Measurements from ENCODE around the gene CLEC3A. TPM values are rescaled to one million over a fixed set of nuclear protein-coding genes. Genes with fewer than 3 reads are reported as not detected.

CLEC3A gene
- total RNA-seq, 4 donors from 2014 or later = not detected

DNA sequence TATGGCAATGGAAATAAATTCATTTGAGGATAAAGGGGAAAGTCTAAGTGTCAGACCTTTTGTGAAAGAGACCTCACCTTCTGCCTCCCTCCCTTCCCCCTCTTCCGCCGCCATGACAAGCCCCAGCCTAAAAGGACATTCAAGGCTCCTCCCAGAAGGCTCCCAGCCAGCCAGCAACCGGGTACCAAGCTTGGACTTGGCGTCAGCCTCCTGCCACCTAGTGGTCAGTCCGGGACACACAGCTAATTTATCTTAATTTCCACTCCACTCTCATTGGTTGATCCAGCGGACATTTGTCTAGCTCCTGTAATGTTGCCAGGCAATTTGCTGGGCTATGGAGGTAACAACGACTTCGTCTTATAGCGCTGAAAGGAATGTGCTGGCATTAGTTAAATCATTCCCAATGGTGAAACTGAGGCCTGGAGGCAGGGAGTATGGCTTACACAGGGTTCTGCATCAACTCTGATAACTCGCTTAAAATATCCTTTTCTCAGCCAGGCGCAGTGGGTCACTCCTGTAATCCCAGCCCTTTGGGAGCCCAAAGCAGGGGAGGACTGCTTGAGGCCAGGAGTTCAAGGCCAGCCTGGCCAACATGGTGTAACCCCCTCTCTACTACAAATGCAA is 19.3 kb upstream of the CLEC3A start:
- TF ChIP-seq, protein P1, sequence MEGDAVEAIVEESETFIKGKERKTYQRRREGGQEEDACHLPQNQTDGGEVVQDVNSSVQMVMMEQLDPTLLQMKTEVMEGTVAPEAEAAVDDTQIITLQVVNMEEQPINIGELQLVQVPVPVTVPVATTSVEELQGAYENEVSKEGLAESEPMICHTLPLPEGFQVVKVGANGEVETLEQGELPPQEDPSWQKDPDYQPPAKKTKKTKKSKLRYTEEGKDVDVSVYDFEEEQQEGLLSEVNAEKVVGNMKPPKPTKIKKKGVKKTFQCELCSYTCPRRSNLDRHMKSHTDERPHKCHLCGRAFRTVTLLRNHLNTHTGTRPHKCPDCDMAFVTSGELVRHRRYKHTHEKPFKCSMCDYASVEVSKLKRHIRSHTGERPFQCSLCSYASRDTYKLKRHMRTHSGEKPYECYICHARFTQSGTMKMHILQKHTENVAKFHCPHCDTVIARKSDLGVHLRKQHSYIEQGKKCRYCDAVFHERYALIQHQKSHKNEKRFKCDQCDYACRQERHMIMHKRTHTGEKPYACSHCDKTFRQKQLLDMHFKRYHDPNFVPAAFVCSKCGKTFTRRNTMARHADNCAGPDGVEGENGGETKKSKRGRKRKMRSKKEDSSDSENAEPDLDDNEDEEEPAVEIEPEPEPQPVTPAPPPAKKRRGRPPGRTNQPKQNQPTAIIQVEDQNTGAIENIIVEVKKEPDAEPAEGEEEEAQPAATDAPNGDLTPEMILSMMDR (IDR thresholded peaks at IDR 0.05; ENCODE audit: low read depth) = no peak

GRCh38 chr16:78004517-78004916 is 17.8 kb upstream of the CLEC3A start:
- TF ChIP-seq, protein P1 (IDR thresholded peaks at IDR 0.05; ENCODE audit: low read depth) = no peak

DNA sequence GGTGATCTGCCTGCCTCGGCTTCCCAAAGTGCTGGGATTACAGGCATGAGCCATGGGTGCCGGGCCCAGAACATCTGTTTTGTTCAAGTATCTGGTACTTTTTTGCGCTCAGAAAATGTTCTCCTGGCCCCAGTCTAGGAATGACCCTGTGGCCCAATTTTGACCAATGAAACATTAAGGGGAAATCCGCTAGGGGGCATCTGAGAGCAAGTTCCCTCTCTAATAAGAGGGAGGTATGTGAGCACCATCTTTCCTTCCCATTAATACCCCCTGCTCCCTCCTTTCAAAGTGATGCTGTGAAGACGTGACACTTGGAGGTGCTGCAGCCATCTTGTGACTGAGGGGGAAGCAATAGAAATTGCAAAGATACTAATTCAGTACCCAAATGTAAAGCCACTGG is 16.5 kb upstream of the CLEC3A start:
- TF ChIP-seq, protein P1 (IDR thresholded peaks at IDR 0.05; ENCODE audit: low read depth) = no peak

GRCh38 chr16:78007121-78007520 is 15.2 kb upstream of the CLEC3A start:
- TF ChIP-seq, protein P1 (IDR thresholded peaks at IDR 0.05; ENCODE audit: low read depth) = no peak

- TF ChIP-seq, protein P1 (IDR thresholded peaks at IDR 0.05; ENCODE audit: low read depth) = no peak
Measured at GRCh38 chr16:78024159-78024558, 1.8 kb downstream of the CLEC3A start.

DNA sequence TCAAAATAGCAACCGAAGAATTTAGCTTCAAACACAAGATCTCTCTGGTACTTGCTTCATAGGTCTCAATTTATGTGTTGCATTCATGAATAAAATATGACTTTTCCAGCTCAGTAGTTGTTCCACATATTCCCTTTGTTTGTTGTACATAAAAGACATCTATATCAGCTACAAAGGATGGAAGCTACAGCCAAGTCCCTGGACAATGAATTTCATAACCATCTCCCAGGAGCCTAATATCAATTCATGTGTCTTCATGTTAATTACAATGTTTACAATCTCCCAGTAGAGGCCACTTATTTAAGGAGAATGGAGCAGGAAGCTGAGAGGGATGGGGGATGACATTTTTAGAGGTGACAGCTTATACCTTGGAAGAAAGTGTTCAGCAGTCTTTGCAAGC is 3.3 kb downstream of the CLEC3A start:
- TF ChIP-seq, protein P1 (IDR thresholded peaks at IDR 0.05; ENCODE audit: low read depth) = no peak

DNA sequence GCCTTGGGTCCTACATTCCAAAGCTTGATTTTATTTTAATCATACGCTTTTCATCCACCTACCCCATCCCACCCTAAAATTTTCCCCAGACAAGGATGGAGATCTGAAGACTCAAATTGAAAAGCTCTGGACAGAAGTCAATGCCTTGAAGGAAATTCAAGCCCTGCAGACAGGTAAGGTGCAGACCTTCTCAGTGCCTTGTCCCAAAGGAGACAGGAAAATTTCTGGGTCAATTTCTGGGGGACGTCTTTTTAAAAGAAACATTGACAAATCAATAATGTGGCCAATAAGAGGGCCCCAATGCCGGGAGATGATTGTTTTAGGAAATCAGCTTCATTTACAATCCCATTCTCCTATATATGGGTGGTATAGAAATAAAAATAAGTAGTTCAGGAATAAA is 5.7 kb downstream of the CLEC3A start:
- TF ChIP-seq, protein P1 (IDR thresholded peaks at IDR 0.05; ENCODE audit: low read depth) = no peak
